GM19372 (cell line): ENCODE measurements around the gene LRRC47.

Experiments
- ATAC-seq: cut with Tn5 transposase; IDR thresholded peaks from one replicate; pipeline ENCODE4 v1.9.1; 2021; ENCODE audit warnings: mild to moderate bottlenecking, low read depth, moderate library complexity; ENCODE audit not compliant: unreplicated experiment

LRRC47 gene

GRCh38 chr1:3796215-3797061, at the start of gene LRRC47:
Gene LRRC47 (minus strand): TSS chr1:3796498. CDS start chr1:3796476, 22 bp downstream.
- peak; percentile 97 for ATAC-seq

GRCh38 chr1:3842912-3843311, 46.6 kb upstream of the LRRC47 start:
- ATAC-seq: no peak

GRCh38 chr1:3841491-3841890, 45.2 kb upstream of the LRRC47 start:
- no peak for ATAC-seq

GRCh38 chr1:3838788-3839187, 42.5 kb upstream of the LRRC47 start:
- ATAC-seq: no peak

- no peak for ATAC-seq
Measured at GRCh38 chr1:3837685-3838084, 41.4 kb upstream of the LRRC47 start.

GRCh38 chr1:3837200-3837599, 40.9 kb upstream of the LRRC47 start:
- no peak for ATAC-seq

- ATAC-seq: no peak
Measured at GRCh38 chr1:3836421-3836820, 40.1 kb upstream of the LRRC47 start.

- no peak for ATAC-seq
Measured at GRCh38 chr1:3834701-3835100, 38.4 kb upstream of the LRRC47 start.

- no peak for ATAC-seq
Measured at GRCh38 chr1:3831689-3832088, 35.4 kb upstream of the LRRC47 start.

GRCh38 chr1:3828391-3828790, 32.1 kb upstream of the LRRC47 start:
- ATAC-seq: no peak

- ATAC-seq: no peak
Measured at GRCh38 chr1:3827813-3828307, 31.6 kb upstream of the LRRC47 start.

GRCh38 chr1:3825356-3825755, 29.1 kb upstream of the LRRC47 start:
- no peak for ATAC-seq

- no peak for ATAC-seq
Measured at GRCh38 chr1:3824650-3825049, 28.4 kb upstream of the LRRC47 start.

- ATAC-seq: no peak
Measured at GRCh38 chr1:3822421-3822820, 26.1 kb upstream of the LRRC47 start.

- ATAC-seq: no peak
Measured at GRCh38 chr1:3821908-3822307, 25.6 kb upstream of the LRRC47 start.

- ATAC-seq: no peak
Measured at GRCh38 chr1:3821447-3821846, 25.1 kb upstream of the LRRC47 start.

GRCh38 chr1:3821004-3821403, 24.7 kb upstream of the LRRC47 start:
- ATAC-seq: no peak

- ATAC-seq: no peak
Measured at GRCh38 chr1:3820316-3820715, 24.0 kb upstream of the LRRC47 start.

GRCh38 chr1:3819771-3820200, 23.5 kb upstream of the LRRC47 start:
- ATAC-seq: no peak

- no peak for ATAC-seq
Measured at GRCh38 chr1:3817821-3818597, 21.7 kb upstream of the LRRC47 start.

GRCh38 chr1:3817138-3817740, 20.9 kb upstream of the LRRC47 start:
- no peak for ATAC-seq
